ENCODE data around the gene C1GALT1C1L.
"Not testable (repeated sequence)": the region's sequence is repeated elsewhere in the genome, so short reads cannot be mapped to it uniquely, and the experiment has no call there.

The C1GALT1C1L gene

GRCh38 chr2:43676322-43677050 lies at the start of gene C1GALT1C1L:
C1GALT1C1L (minus strand) TSS chr2:43676429; CDS start chr2:43676322, 107 bp downstream.
- DNase-seq, result no peak

GRCh38 chr2:43725711-43726246 lies 49.5 kb upstream of the C1GALT1C1L start:
- no peak for DNase-seq

- DNase-seq, result no peak
Observed at GRCh38 chr2:43724728-43725526, 48.7 kb upstream of the C1GALT1C1L start.

GRCh38 chr2:43718530-43719124 lies 42.4 kb upstream of the C1GALT1C1L start:
- DNase-seq, result no peak

- peak; percentile 47 for DNase-seq
Observed at GRCh38 chr2:43717322-43717721, 41.1 kb upstream of the C1GALT1C1L start.

- DNase-seq, result no peak
Observed at GRCh38 chr2:43715300-43716098, 39.3 kb upstream of the C1GALT1C1L start.

GRCh38 chr2:43714164-43714563 lies 37.9 kb upstream of the C1GALT1C1L start:
- peak; percentile 43 for DNase-seq

GRCh38 chr2:43710866-43711265 lies 34.6 kb upstream of the C1GALT1C1L start:
- no peak for DNase-seq

GRCh38 chr2:43708891-43709290 lies 32.7 kb upstream of the C1GALT1C1L start:
- no peak for DNase-seq

- no peak for DNase-seq
Observed at GRCh38 chr2:43708178-43708577, 31.9 kb upstream of the C1GALT1C1L start.

- peak; percentile 38 for DNase-seq
Observed at GRCh38 chr2:43707255-43708015, 31.2 kb upstream of the C1GALT1C1L start.

GRCh38 chr2:43701111-43701510 lies 24.9 kb upstream of the C1GALT1C1L start:
- no peak for DNase-seq

- no peak for DNase-seq
Observed at GRCh38 chr2:43699761-43700160, 23.5 kb upstream of the C1GALT1C1L start.

GRCh38 chr2:43698140-43698539 lies 21.9 kb upstream of the C1GALT1C1L start:
- DNase-seq, result not testable (repeated sequence)

GRCh38 chr2:43692428-43692994 lies 16.3 kb upstream of the C1GALT1C1L start:
- DNase-seq, result no peak

GRCh38 chr2:43689999-43690398 lies 13.8 kb upstream of the C1GALT1C1L start:
- no peak for DNase-seq

GRCh38 chr2:43685357-43685756 lies 9.1 kb upstream of the C1GALT1C1L start:
- DNase-seq, result no peak

- DNase-seq, result not testable (repeated sequence)
Observed at GRCh38 chr2:43677783-43678182, 1.6 kb upstream of the C1GALT1C1L start.

GRCh38 chr2:43675646-43676321 lies 445 bp downstream of the C1GALT1C1L start:
- no peak for DNase-seq

- DNase-seq, result no peak
Observed at GRCh38 chr2:43657241-43657640, 19.0 kb downstream of the C1GALT1C1L start.

GRCh38 chr2:43653506-43653905 lies 22.7 kb downstream of the C1GALT1C1L start:
- no peak for DNase-seq

Data from suppressor macrophage treated with lipopolysaccharide for 4 hours (primary cell).